Keratinocyte (primary cell): Measurements from ENCODE around the gene ARHGAP15. TPM values are rescaled to one million over a fixed set of nuclear protein-coding genes. Genes with fewer than 3 reads are reported as not detected.

Experiments used
- DNase-seq: peaks from one replicate; pipeline ENCODE4 v3.0.0-alpha.2; 2011; ENCODE audit warnings: low read depth, missing footprints, low spot score
- FAIRE-seq: peaks from 2 replicates; lab custom pipeline; 2011; peaks lifted over from hg19 to GRCh38; lab: Jason Lieb, UNC
- H2AFZ ChIP-seq: 2 replicates; pipeline ENCODE4 v1.6.0; 2012; ENCODE audit warnings: low read length, control low read depth, inconsistent platforms; ENCODE audit not compliant: control insufficient read depth
- H3K27ac ChIP-seq: 2 replicates; pipeline ENCODE4 v1.5.1; 2011; ENCODE audit warnings: low read length; ENCODE audit not compliant: control insufficient read depth, insufficient read depth
- H3K27me3 ChIP-seq: 3 replicates; pipeline ENCODE4 v1.6.0; 2011; ENCODE audit warnings: low read length; ENCODE audit not compliant: control insufficient read depth, insufficient read depth; ENCODE audit errors: extremely low read depth
- H3K36me3 ChIP-seq, 2 experiments: 2 replicates in 1 of 2; 3 replicates in 1 of 2; pipeline ENCODE4 v1.5.1; 2011; ENCODE audit warnings: low read length in 2 of 2, mild to moderate bottlenecking in 1 of 2; ENCODE audit not compliant: control insufficient read depth in 2 of 2, insufficient read depth in 2 of 2; ENCODE audit errors: extremely low read depth in 1 of 2
- H3K4me1 ChIP-seq: 3 replicates; pipeline ENCODE4 v1.5.1; 2011; ENCODE audit warnings: low read length; ENCODE audit not compliant: control insufficient read depth, insufficient read depth; ENCODE audit errors: extremely low read depth
- H3K4me2 ChIP-seq: 3 replicates; pipeline ENCODE4 v1.6.0; 2011; ENCODE audit warnings: low read depth, low read length; ENCODE audit not compliant: control insufficient read depth, insufficient read depth; ENCODE audit errors: extremely low read depth
- H3K4me3 ChIP-seq, 3 experiments: fragments of 200-600 bp in 1 of 3; sonication (generic) in 1 of 3; 2 replicates in 2 of 3; 3 replicates in 1 of 3; pipeline ENCODE4 v1.5.1; 2011 to 2016; ENCODE audit warnings: low read length in 3 of 3, mild to moderate bottlenecking in 3 of 3, control low read depth in 2 of 3, inconsistent platforms in 1 of 3, low read depth in 1 of 3, mixed read lengths in 1 of 3, mixed run types in 1 of 3, moderate library complexity in 1 of 3; ENCODE audit not compliant: control insufficient read depth in 2 of 3, insufficient read depth in 2 of 3; ENCODE audit errors: extremely low read depth in 1 of 3
- H3K79me2 ChIP-seq: 2 replicates; pipeline ENCODE4 v1.6.0; 2012; ENCODE audit warnings: low read length; ENCODE audit not compliant: control insufficient read depth, insufficient read depth
- H3K9ac ChIP-seq: 3 replicates; pipeline ENCODE4 v1.6.0; 2011; ENCODE audit warnings: low read length; ENCODE audit not compliant: control insufficient read depth, insufficient read depth; ENCODE audit errors: extremely low read depth
- H3K9me1 ChIP-seq: 3 replicates; pipeline ENCODE4 v1.6.0; 2011; ENCODE audit warnings: low read length; ENCODE audit not compliant: control insufficient read depth, insufficient read depth; ENCODE audit errors: extremely low read depth
- H3K9me3 ChIP-seq: 2 replicates; pipeline ENCODE4 v1.5.1; 2012; ENCODE audit warnings: low read depth, low read length; ENCODE audit not compliant: control insufficient read depth
- H4K20me1 ChIP-seq: 3 replicates; pipeline ENCODE4 v1.6.0; 2011; ENCODE audit warnings: low read length; ENCODE audit not compliant: control insufficient read depth, insufficient read depth; ENCODE audit errors: extremely low read depth
- CTCF ChIP-seq, 3 experiments: IDR thresholded peaks in 1 of 3; conservative IDR thresholded peaks in 1 of 3; optimal IDR thresholded peaks in 1 of 3; 2 replicates in 2 of 3; 3 replicates in 1 of 3; pipeline versions ENCODE3 to v1.5.1; 2011; ENCODE audit warnings: low read length in 3 of 3, mild to moderate bottlenecking in 3 of 3, moderate library complexity in 2 of 3, control low read depth in 1 of 3, inconsistent platforms in 1 of 3; ENCODE audit not compliant: insufficient read depth in 2 of 3; ENCODE audit errors: extremely low read depth in 1 of 3
- EZH2 ChIP-seq: IDR thresholded peaks from one replicate; pipeline ENCODE4 v1.6.1; 2012; ENCODE audit warnings: inconsistent platforms, mild to moderate bottlenecking, low read length, moderate library complexity
- dilution Hi-C: fragments of 300-500 bp; cut with MboI; formaldehyde crosslinking; loops from one replicate; pipeline ENCODE4 v1.7.0; 2020; ENCODE audit warnings: low sequenced_read_pairs; ENCODE audit not compliant: extremely low pct_ligation_motif_present
- polyA plus RNA-seq, 5 experiments: library from polyadenylated mRNA; depleted of rRNA in 3 of 5; stranded (reverse) in 3 of 5; stranded (forward) in 1 of 5; unstranded in 1 of 5; fragments of >200 nt; gene quantifications; 1 replicate in 1 of 5; 2 replicates in 3 of 5; 3 replicates in 1 of 5; pipeline versions ENCODE4 v1.2.1 to v1.2.3, GENCODE V29; 2011 to 2012; ENCODE audit warnings: missing spikeins in 2 of 5, low read depth in 1 of 5, low replicate concordance in 1 of 5

Gene ARHGAP15
- polyA plus RNA-seq, 1 donor (not counting 4 experiments of a cell fraction or from before 2014, with no cell fraction given), result not detected

- Histone ChIP-seq H3K4me3 (no peak overlapping the region), H3K27ac (no peak overlapping the region), H3K79me2 (no peaks in the 10 kb centered on the region), H4K20me1 (no peaks in the 10 kb centered on the region), H3K36me3 (no peaks in the 10 kb centered on the region), H2AFZ (no peak overlapping the region), H3K9ac (no peak overlapping the region), H3K4me2 (no peak overlapping the region), H3K27me3 (no peaks in the 10 kb centered on the region), H3K9me3 (no peaks in the 10 kb centered on the region), H3K9me1 (no peaks in the 10 kb centered on the region), H3K4me1 (no peaks in the 10 kb centered on the region)
- DNase-seq (no peak), FAIRE-seq (no peak)
- dilution Hi-C loops, result no loop called here
- TF ChIP-seq CTCF (optimal IDR thresholded peaks at IDR 0.05 in 1 of 3, IDR thresholded peaks at IDR 0.05 in 1 of 3, conservative IDR thresholded peaks at IDR 0.05 in 1 of 3; ENCODE audit: extremely low read depth in 1 of 3, insufficient read depth in 2 of 3, low read length in 3 of 3) (no peak), EZH2 (no peak)
These were observed 3.1 kb downstream of the ARHGAP15 start for GRCh38 chr2:143132355-143132754.

GRCh38 chr2:143133783-143134182, 4.6 kb downstream of the ARHGAP15 start:
- dilution Hi-C loops, result no loop called here
- Histone ChIP-seq H3K9me3 (no peaks in the 10 kb centered on the region), H2AFZ (no peak overlapping the region), H3K36me3 (no peaks in the 10 kb centered on the region), H3K9ac (no peak overlapping the region), H3K27me3 (no peaks in the 10 kb centered on the region), H3K4me1 (no peaks in the 10 kb centered on the region), H4K20me1 (no peaks in the 10 kb centered on the region), H3K4me2 (no peak overlapping the region), H3K9me1 (no peaks in the 10 kb centered on the region), H3K27ac (no peak overlapping the region), H3K79me2 (no peaks in the 10 kb centered on the region), H3K4me3 (no peak overlapping the region)
- TF ChIP-seq CTCF (optimal IDR thresholded peaks at IDR 0.05 in 1 of 3, IDR thresholded peaks at IDR 0.05 in 1 of 3, conservative IDR thresholded peaks at IDR 0.05 in 1 of 3; ENCODE audit: extremely low read depth in 1 of 3, insufficient read depth in 2 of 3, low read length in 3 of 3) (no peak), EZH2 (no peak)
- no peak for FAIRE-seq
- no peak for DNase-seq
